ENCODE results near the gene SIVA1.
"Not testable (repeated sequence)": the region's sequence is repeated elsewhere in the genome, so short reads cannot be mapped to it uniquely, and the experiment has no call there.

SIVA1 gene

DNA sequence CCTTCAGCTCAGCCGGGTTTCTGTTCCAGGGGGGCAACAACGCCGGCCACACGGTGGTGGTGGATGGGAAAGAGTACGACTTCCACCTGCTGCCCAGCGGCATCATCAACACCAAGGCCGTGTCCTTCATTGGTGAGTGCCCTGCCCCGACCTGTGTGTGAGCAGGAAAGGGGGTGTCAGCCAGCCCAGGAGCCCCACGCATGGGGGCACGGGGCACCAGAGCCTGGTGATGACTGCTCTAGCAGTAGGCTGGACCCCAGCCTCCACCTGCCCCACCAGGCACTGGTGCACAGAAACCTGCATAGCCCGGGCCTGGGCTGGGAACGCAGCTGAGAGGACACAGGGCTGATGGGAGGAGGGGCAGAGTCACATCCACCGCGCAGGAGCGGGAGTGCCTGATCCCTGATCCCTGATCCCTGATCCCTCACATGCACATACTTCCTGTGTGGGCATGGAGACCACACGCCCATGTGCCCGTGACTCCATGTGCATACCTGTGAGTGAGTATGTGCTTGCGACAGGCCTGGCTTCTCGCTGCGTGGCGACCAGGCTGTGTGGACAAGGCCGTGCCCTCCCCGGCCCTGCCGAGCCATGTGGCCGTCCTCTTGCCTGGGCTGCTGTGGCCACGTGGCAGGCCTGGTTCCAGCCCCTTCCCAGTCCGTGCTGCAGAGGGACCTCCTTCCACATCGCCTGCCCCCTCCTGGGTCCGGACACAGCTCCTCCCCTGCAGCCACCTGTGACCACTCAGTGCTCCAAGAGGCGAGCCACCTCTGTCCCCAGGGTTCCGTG lies 17.8 kb upstream of the SIVA1 start:
- DNase-seq (ENCODE audit: low read depth), result no peak

DNA sequence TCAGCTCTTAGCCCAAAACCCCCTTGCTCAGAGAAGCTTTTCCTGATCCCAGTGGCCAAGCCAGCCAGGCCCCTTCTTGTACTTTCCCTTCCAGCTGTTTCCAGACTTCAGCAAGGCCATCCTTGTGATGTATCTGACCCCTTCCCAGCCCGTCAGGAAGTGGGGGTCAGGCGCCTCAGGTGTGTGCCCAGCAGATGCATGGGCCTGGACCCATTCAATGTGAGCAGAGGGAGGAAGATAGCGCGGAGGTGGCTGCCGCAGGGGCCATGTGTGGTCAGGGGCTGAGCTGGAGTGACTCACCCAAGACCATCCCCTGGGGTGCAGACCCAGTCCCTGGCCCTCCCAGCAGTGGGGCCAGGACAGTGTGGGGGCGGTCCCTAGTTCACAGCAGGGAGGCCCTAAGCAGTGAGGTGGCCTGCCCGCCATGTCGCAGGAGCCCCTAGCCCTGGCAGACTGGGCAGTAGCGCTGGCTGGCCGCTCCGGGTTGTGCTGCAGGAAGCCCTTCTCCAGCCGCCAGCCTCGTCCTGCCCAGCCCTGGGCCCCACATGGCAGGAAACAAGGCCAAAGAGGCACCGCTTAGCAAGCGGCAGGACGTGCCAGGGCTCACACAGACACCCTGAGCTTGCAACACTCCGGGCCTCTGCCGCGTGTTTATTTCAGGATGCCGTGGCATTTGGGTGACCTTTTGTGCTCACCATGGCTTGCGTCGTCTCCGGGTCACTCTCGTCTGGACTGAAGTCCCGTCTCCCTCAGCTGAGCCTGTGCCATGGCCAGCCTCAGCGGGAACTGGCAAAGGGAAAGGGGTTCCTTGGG lies 16.9 kb upstream of the SIVA1 start:
- DNase-seq (ENCODE audit: low read depth), result no peak

- DNase-seq (ENCODE audit: low read depth), result no peak
These were observed 14.4 kb upstream of the SIVA1 start for GRCh38 chr14:104738375-104739019.

DNA sequence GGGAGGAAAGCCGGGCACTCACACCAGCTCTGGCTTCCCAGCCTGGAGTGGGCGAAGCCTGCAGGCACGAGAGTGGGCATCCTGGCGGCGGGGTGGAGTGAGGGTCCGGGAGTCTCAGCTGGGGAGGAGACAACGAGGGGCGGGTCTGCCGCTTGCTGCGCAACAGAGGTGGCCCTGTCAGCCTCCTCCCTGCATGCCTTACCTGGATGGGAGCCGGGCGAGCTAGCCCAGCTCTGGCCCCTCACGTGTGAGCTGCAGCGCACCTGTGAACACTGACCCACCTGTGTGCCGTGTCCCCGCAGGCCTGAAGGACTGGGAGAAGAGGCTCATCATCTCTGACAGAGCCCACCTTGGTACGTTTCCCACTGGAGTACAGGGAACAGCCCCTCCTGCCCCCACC lies 13.9 kb upstream of the SIVA1 start:
- no peak for DNase-seq (ENCODE audit: low read depth)

DNA sequence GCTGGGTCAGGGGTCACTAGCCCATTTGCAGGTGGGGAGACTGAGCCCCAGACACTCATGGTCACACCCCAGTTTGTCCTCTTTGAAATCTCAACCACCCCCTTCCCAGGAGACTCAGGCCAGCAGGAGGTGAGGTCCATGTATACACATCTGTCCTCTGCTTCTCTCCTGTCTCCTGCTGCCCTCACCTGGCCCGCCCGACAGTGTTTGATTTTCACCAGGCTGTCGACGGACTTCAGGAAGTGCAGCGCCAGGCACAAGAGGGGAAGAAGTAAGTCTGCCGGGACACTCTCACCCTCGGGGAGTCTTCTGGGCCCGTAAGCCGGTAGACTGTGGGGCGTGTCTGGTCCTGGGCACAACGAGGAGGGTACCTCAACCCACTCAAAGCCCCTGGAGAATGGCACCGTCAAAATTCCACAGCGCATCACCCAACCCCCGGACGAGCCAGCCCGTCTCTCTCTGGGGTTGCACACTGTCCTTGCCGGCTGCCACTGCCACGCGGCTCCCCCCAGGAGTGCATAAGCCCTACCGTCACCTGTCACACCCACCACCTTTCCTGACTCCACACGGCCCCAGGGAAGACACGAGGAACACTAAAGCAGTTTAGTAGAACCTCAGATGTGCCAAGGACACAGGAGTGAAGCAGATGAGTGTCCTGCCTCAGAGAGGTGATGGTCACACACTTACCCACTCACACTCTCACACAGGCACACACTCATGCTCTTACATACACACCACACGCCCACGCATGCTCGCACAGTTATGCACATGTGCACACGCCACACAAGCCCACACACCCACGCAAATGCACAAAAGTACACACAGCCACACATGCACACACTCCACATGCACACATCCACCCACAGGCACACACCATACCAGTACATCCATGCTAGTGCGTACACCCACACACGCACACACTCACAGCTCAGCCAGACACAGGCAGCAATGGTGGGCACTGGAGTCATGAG lies 13.1 kb upstream of the SIVA1 start:
- no peak for DNase-seq (ENCODE audit: low read depth)

DNA sequence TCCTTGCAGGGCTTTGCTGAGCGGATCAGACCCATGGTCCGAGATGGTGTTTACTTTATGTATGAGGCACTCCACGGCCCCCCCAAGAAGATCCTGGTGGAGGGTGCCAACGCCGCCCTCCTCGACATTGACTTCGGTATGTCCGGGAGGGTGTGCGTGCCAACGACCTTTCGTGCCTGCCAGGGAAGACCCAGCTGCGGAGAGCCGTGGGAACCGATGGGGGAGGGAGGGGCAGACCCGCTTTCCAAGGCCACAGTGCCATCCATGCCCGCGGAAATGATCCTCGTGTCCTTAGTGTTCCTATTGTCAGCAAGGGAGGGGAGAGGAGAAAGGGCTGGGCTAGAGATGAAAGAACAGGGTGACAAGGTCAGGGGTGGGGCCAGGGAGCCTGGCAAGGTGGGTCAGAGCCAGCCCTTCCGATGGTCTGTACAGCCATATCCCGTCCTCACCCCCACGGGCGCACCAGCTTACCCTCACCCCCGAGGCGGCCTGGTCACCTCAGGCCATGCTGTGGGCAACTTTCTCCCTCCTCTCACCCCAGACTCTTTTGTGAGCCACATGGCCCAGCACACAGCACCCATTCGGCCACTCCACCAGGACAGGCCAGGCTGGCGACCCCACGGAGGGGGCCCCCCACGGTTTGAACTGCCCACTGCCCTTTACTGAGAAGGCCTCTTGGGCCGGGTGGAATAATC lies 11.7 kb upstream of the SIVA1 start:
- no peak for DNase-seq (ENCODE audit: low read depth)

DNA sequence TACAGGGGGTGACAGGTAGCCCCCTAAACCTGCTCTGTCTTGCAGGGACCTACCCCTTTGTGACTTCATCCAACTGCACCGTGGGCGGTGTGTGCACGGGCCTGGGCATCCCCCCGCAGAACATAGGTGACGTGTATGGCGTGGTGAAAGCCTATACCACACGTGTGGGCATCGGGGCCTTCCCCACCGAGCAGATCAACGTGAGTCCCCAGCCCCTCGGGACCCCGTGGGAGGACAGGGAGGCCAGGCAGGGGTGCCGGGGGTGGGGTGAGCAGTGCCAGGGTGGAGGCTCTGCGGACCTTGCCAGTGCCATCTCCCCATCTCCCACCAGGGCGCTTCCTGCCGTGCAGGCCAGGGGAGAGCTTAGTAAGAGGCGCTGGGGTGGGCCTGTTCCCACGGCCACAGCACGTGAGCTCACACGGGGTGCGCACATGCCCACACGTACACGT lies 11.1 kb upstream of the SIVA1 start:
- DNase-seq (ENCODE audit: low read depth), result no peak

GRCh38 chr14:104742586-104743455 lies 10.1 kb upstream of the SIVA1 start:
- DNase-seq (ENCODE audit: low read depth), result no peak

- DNase-seq (ENCODE audit: low read depth), result no peak
These were observed 9.2 kb upstream of the SIVA1 start for GRCh38 chr14:104743461-104744380.

DNA sequence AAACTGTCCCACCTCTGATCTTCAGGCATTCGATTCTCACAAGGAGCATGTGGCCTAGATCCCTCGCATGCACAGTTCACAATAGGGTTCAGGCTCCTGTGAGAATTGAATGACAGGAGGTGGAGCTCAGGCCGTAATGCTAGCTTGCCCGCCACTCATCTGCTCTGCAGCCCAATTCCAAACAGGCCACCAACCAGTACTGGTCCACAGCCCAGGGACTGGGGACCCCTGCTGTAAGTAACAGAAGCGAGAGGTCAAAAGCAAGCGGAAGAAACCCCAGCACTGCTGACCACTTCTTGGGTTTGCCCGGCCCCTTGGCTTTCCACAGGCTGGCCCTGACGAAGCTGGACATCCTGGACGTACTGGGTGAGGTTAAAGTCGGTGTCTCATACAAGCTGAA lies 8.5 kb upstream of the SIVA1 start:
- no peak for DNase-seq (ENCODE audit: low read depth)

GRCh38 chr14:104745431-104745830 lies 7.5 kb upstream of the SIVA1 start:
- DNase-seq (ENCODE audit: low read depth), result no peak

- no peak for DNase-seq (ENCODE audit: low read depth)
These were observed 6.8 kb upstream of the SIVA1 start for GRCh38 chr14:104746071-104746545.

- DNase-seq (ENCODE audit: low read depth), result no peak
These were observed 5.9 kb upstream of the SIVA1 start for GRCh38 chr14:104746934-104747481.

- DNase-seq (ENCODE audit: low read depth), result no peak
These were observed 5.1 kb upstream of the SIVA1 start for GRCh38 chr14:104747876-104748275.

GRCh38 chr14:104749111-104749649 lies 3.8 kb upstream of the SIVA1 start:
- no peak for DNase-seq (ENCODE audit: low read depth)

DNA sequence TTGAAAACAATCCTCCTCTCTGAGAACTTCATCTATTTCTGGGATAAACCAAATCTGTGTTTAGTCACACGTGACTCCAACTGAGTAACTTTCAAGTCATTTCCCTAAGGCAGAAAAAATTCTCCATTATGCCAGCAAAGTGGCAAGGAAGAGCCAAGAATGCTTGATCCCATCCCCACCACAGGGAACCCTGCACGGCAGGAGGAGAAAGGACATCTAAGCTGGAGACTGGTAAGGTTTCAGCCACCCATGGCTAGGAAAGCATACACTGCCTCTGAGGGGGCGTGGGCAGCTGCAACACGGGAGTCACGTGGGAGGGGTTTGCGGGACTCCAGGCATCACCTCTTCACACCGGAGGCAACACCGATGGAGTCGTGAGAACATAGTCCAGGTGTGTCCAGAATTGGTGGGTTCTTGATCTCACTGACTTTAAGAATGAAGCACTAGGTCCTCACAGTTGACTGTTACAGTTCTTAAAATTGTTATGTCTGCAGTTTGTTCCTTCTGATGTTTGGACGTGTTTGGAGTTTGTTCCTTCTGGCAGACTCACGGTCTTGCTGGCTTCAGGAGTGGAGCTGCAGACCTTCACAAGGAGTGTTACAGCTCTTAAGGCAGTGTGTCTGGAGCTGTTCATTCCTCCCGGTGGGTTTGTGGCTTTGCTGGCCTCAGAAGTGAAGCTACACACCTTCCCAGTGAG lies 2.7 kb upstream of the SIVA1 start:
- DNase-seq (ENCODE audit: low read depth), result no peak

GRCh38 chr14:104750753-104751057 lies 2.2 kb upstream of the SIVA1 start:
- DNase-seq (ENCODE audit: low read depth), result not testable (repeated sequence)
